ENCODE measurements around the gene ZDHHC12. TPM values are rescaled to one million over a fixed set of nuclear protein-coding genes. Genes with fewer than 3 reads are reported as not detected.

The ZDHHC12 gene
- total and polyA plus RNA-seq, 2 of the 8 experiments (the other 6 are each of a cell fraction or from before 2014, with no cell fraction given), result 35.0 to 93.8 TPM

DNA sequence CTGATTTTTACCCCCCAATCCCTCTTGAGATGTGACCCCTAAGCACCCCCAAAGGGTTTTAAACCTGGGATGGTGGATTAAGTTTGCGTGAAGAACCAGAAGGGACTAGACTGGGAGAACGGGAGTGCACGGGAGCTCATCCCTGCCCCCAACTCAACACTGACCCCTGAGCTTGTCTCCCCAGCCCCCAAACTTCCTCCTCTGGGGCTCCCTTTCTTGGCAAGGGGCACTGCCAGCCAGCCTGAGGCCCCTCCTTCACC is 39.9 kb downstream of the ZDHHC12 start (continued):
- TF ChIP-seq, protein P1, sequence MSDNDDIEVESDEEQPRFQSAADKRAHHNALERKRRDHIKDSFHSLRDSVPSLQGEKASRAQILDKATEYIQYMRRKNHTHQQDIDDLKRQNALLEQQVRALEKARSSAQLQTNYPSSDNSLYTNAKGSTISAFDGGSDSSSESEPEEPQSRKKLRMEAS (IDR thresholded peaks at IDR 0.05), result no peak
- TF ChIP-seq YY1 (IDR thresholded peaks at IDR 0.05; ENCODE audit: low read depth, low read length) (no peak), POU5F1 (IDR thresholded peaks at IDR 0.05; ENCODE audit: low read depth, low read length) (no peak), ZNF274 (IDR thresholded peaks at IDR 0.05; ENCODE audit: borderline replicate concordance, extremely low read depth, low read length) (no peak), EZH2 (IDR thresholded peaks at IDR 0.05; ENCODE audit: low read depth, low read length, severe bottlenecking) (no peak), TAF1 (IDR thresholded peaks at IDR 0.05; ENCODE audit: low read depth, low read length) (no peak), TEAD4 (IDR thresholded peaks at IDR 0.05; ENCODE audit: low read depth, low read length) (no peak), KDM1A (IDR thresholded peaks at IDR 0.05; ENCODE audit: borderline replicate concordance, low read length) (no peak), POLR2A (IDR thresholded peaks at IDR 0.05; ENCODE audit: control extremely low read depth in 1 of 2, low read depth in 2 of 2, low read length in 2 of 2) (peak; percentile 65 to 92), TBP (IDR thresholded peaks at IDR 0.05; ENCODE audit: low read depth, low read length) (no peak)

Data from H1 (cell line).